ENCODE data around the gene NSRP1. TPM values are rescaled to one million over a fixed set of nuclear protein-coding genes. Genes with fewer than 3 reads are reported as not detected.

NSRP1 gene
- total and polyA plus RNA-seq, 10 donors: 15.5 to 39.8 (median 27.9) TPM

- intact Hi-C loops (cut with DNase I; ENCODE audit: low total_unique reads): no loop called here
- TF ChIP-seq CTCF (IDR thresholded peaks at IDR 0.05 in 8 of 11, conservative IDR thresholded peaks at IDR 0.05 in 3 of 11): no peak
- TF ChIP-seq POLR2A (IDR thresholded peaks at IDR 0.05): no peak
- no peak for TF ChIP-seq POLR2AphosphoS5 (IDR thresholded peaks at IDR 0.05)
- H3K36me3 ChIP-seq: no peaks in the 10 kb centered on the region
- no peak for DNase-seq
- H3K4me1 ChIP-seq: peaks cover 11 to 25% (median 21%) of the 10 kb centered on the region in 6 donors
- no peak overlapping the region for H3K27ac ChIP-seq
- H3K9me3 ChIP-seq: no peaks in the 10 kb centered on the region
- H3K27me3 ChIP-seq (replicated peaks in 1 of 7): peaks cover 0 to 68% (median 30%) of the 10 kb centered on the region in 7 donors
- 76 to 84% (median 80%) methylated on average over 10 of the region's 10 CpGs for WGBS, 5 donors
- no peak overlapping the region for H3K4me3 ChIP-seq
Measured at GRCh38 chr17:30232015-30232823, 115.6 kb downstream of the NSRP1 start.

- Histone ChIP-seq H3K4me3 (no peak overlapping the region), H3K27me3 (replicated peaks in 1 of 7) (peaks cover 4 to 75% (median 37%) of the 10 kb centered on the region in 7 donors), H3K27ac (no peak overlapping the region), H3K9me3 (no peaks in the 10 kb centered on the region), H3K4me1 (peaks cover 11 to 32% (median 24%) of the 10 kb centered on the region in 6 donors), H3K36me3 (no peaks in the 10 kb centered on the region)
- TF ChIP-seq POLR2A (IDR thresholded peaks at IDR 0.05) (no peak), CTCF (IDR thresholded peaks at IDR 0.05 in 8 of 11, conservative IDR thresholded peaks at IDR 0.05 in 3 of 11) (no peak), POLR2AphosphoS5 (IDR thresholded peaks at IDR 0.05) (no peak)
- 82 to 86% (median 85%) methylated on average over 11 of the region's 11 CpGs for WGBS, 5 donors
- DNase-seq: peak; percentile 9
- intact Hi-C loops (cut with DNase I; ENCODE audit: low total_unique reads): no loop called here
Measured at GRCh38 chr17:30232824-30233427, 116.3 kb downstream of the NSRP1 start.

- Histone ChIP-seq H3K36me3 (no peaks in the 10 kb centered on the region), H3K4me3 (no peak overlapping the region), H3K4me1 (peaks cover 11 to 43% (median 27%) of the 10 kb centered on the region in 6 donors), H3K27me3 (replicated peaks in 1 of 7) (peaks cover 8 to 81% (median 49%) of the 10 kb centered on the region in 7 donors), H3K27ac (no peak overlapping the region), H3K9me3 (no peaks in the 10 kb centered on the region)
- intact Hi-C loops (cut with DNase I; ENCODE audit: low total_unique reads): no loop called here
- WGBS, 5 donors: 74 to 89% (median 81%) methylated on average over 6 of the region's 6 CpGs
- no peak for TF ChIP-seq POLR2A (IDR thresholded peaks at IDR 0.05)
- no peak for TF ChIP-seq CTCF (IDR thresholded peaks at IDR 0.05 in 8 of 11, conservative IDR thresholded peaks at IDR 0.05 in 3 of 11)
- no peak for TF ChIP-seq POLR2AphosphoS5 (IDR thresholded peaks at IDR 0.05)
- DNase-seq: peak; percentile 11
Measured at GRCh38 chr17:30234296-30234695, 117.7 kb downstream of the NSRP1 start.

GRCh38 chr17:30234964-30235363, 118.3 kb downstream of the NSRP1 start:
- no peak for DNase-seq
- H3K27me3 ChIP-seq (replicated peaks in 1 of 7): peaks cover 8 to 84% (median 49%) of the 10 kb centered on the region in 7 donors
- peaks cover 11 to 43% (median 27%) of the 10 kb centered on the region in 6 donors for H3K4me1 ChIP-seq
- H3K27ac ChIP-seq: no peak overlapping the region
- H3K4me3 ChIP-seq: peak overlapping the region in 7 of 8 donors; percentile 7 to 61 (median 27)
- no peaks in the 10 kb centered on the region for H3K36me3 ChIP-seq
- 32 to 45% (median 44%) methylated on average over 12 of the region's 12 CpGs for WGBS, 5 donors
- TF ChIP-seq CTCF (IDR thresholded peaks at IDR 0.05 in 8 of 11, conservative IDR thresholded peaks at IDR 0.05 in 3 of 11): no peak
- TF ChIP-seq POLR2AphosphoS5 (IDR thresholded peaks at IDR 0.05): no peak
- TF ChIP-seq POLR2A (IDR thresholded peaks at IDR 0.05): no peak
- no peaks in the 10 kb centered on the region for H3K9me3 ChIP-seq
- intact Hi-C loops (cut with DNase I; ENCODE audit: low total_unique reads): no loop called here
